OCI-LY1 (cell line): Measurements from ENCODE around the gene SPSB1.

Source experiments
- H2AFZ ChIP-seq: fragments of 200-600 bp; sonication (generic), shearing (Covaris generic); 2 replicates; pipeline ENCODE4 v1.6.0; 2014; ENCODE audit warnings: antibody characterized with exemption, mild to moderate bottlenecking, low read length
- H3F3A ChIP-seq: fragments of 200-600 bp; sonication (generic), shearing (Covaris generic); 2 replicates; pipeline ENCODE4 v1.6.0; 2014; ENCODE audit warnings: mild to moderate bottlenecking, antibody characterized with exemption, low read length, moderate library complexity; ENCODE audit not compliant: insufficient read depth
- H3K27ac ChIP-seq: fragments of 200-600 bp; sonication (generic); 2 replicates; pipeline ENCODE4 v1.5.1; 2014; ENCODE audit warnings: low read length, mixed run types, mild to moderate bottlenecking, low read depth; ENCODE audit not compliant: poor library complexity, severe bottlenecking
- H3K27me3 ChIP-seq: fragments of 200-600 bp; sonication (generic); 2 replicates; pipeline ENCODE4 v1.6.0; 2014; ENCODE audit warnings: antibody characterized with exemption, mild to moderate bottlenecking, low read length, moderate library complexity; ENCODE audit not compliant: insufficient read depth
- H3K36me3 ChIP-seq: fragments of 200-600 bp; sonication (generic); 2 replicates; pipeline ENCODE4 v1.6.1; 2014; ENCODE audit warnings: mild to moderate bottlenecking, antibody characterized with exemption, low read length, moderate library complexity, mixed read lengths; ENCODE audit not compliant: insufficient read depth
- H3K4me1 ChIP-seq: fragments of 200-600 bp; sonication (generic); 2 replicates; pipeline ENCODE4 v1.5.1; 2014; ENCODE audit warnings: mild to moderate bottlenecking, low read length, moderate library complexity; ENCODE audit not compliant: insufficient read depth, severe bottlenecking
- H3K4me2 ChIP-seq: fragments of 200-600 bp; sonication (generic), shearing (Covaris generic); 2 replicates; pipeline ENCODE4 v1.6.1; 2014; ENCODE audit warnings: low read length
- H3K4me3 ChIP-seq: fragments of 200-600 bp; sonication (generic); 2 replicates; pipeline ENCODE4 v1.5.1; 2014; ENCODE audit warnings: low read length, low read depth, mild to moderate bottlenecking, mixed read lengths; ENCODE audit not compliant: poor library complexity, severe bottlenecking
- H3K79me2 ChIP-seq: fragments of 200-600 bp; shearing (Covaris generic); 2 replicates; pipeline ENCODE4 v1.6.1; 2016; ENCODE audit warnings: mixed run types, low read length, mixed read lengths; ENCODE audit not compliant: insufficient read depth
- H3K9ac ChIP-seq: fragments of 200-600 bp; sonication (generic), shearing (Covaris generic); 2 replicates; pipeline ENCODE4 v1.6.1; 2014; ENCODE audit warnings: mild to moderate bottlenecking, low read length, mixed read lengths
- H3K9me2 ChIP-seq: fragments of 200-600 bp; sonication (generic), shearing (Covaris generic); 2 replicates; pipeline ENCODE4 v1.6.1; 2014; ENCODE audit warnings: low read depth, mild to moderate bottlenecking, low read length, mixed read lengths
- H3K9me3 ChIP-seq: fragments of 200-600 bp; shearing (Covaris generic); 2 replicates; pipeline ENCODE4 v1.6.1; 2014; ENCODE audit warnings: low read length, mixed read lengths
- H4K20me1 ChIP-seq: fragments of 200-600 bp; sonication (generic), shearing (Covaris generic); 2 replicates; pipeline ENCODE4 v1.6.0; 2016; ENCODE audit warnings: mild to moderate bottlenecking, low read length; ENCODE audit not compliant: insufficient read depth
- EZH2 ChIP-seq: fragments of 200-600 bp; sonication (generic), shearing (Covaris generic); IDR thresholded peaks from 2 replicates; pipeline ENCODE4 v1.8.0; 2017; ENCODE audit warnings: borderline replicate concordance, mixed run types, mild to moderate bottlenecking, antibody characterized with exemption, low read length, moderate library complexity, mixed read lengths
- TF ChIP-seq, protein P1 (sequence below): fragments of 200-600 bp; sonication (generic), shearing (Covaris generic); IDR thresholded peaks from 2 replicates; pipeline ENCODE4 v1.5.1; 2017; ENCODE audit warnings: mild to moderate bottlenecking, antibody characterized with exemption, low read length, moderate library complexity, mixed read lengths

Gene SPSB1

DNA sequence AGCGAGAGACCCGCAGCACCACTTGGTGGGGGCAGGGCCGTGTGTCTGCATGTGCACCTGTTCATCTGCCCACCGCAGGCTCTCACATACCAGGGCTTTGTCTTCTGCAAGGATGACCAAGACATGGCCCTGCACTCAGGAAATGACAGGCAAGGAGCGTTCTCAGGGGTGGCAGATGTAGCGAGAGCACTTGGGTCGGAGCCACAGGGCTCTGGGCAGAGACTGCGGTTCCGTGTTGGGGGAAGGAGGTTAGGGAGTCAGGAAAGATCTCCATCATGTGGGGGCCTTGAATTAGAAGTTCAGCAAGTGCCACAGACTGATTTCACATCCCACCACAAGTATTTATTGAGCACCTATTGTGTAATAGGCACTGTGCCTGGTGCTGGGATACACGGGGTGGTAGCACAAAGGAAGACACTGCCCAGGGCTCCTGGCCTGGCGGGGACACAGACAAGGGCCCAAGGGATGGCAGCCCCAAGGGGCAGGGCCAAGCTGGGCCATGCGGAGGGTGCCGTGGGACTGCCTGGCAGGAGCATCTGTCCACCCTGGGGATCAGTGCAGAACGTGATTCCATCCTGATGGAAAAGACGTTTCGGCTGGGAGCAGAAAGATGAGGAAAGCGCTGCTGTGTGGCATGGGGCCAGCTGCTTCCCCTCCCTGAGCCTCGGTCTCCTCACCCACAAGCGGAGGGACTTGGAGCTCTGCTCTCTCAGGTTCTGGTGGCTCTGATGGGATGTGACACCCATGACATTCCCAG, 11.4 kb upstream of the SPSB1 start:
- no peak overlapping the region for H3K27ac ChIP-seq

DNA sequence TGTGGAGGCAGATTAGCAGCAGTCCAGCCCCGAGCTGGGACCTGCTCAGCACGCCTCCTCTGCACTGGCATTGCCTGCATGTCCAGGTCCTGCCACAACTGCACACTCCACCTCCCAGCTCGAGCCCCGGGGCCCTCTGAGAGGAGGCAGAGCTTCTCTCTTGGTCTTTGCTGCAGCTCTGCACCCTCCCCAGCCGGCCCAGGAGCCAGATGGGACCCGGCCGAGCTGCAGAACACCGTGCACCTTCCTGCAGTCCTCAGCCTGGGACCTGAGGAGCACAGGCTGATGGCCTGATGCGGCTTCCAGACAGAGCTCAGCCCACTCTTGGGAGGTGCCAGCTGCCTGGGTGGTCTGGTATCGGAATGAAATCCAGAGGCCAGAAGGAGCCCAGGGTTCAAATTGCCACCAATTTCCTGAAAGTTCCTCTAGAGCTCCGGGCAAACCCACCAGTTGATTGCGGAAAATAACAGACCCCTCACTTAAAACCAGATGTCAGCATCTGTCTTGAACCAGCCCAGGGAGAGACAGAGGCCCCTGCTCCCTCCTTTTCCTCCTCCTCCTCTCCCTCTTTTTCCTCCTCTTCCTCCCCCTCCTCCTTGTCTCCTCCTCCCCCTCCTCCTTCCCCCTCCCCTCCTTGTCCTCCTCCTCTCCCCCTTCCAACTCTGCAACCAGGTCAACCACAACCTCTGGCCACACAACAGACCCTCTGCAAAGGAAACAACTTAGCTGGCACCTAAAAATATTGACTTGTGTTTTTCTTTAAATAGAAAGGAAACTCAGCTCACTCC, 10.6 kb upstream of the SPSB1 start:
- H3K4me2 ChIP-seq: no peak overlapping the region
- peaks cover 3% of the 10 kb centered on the region for H3K4me1 ChIP-seq
- no peaks in the 10 kb centered on the region for H3K79me2 ChIP-seq

More for the DNA sequence above, 11.4 kb upstream of the SPSB1 start:
- H3K4me2 ChIP-seq: no peak overlapping the region
- no peaks in the 10 kb centered on the region for H4K20me1 ChIP-seq
- peaks cover 3% of the 10 kb centered on the region for H3K4me1 ChIP-seq
- TF ChIP-seq, protein P1, sequence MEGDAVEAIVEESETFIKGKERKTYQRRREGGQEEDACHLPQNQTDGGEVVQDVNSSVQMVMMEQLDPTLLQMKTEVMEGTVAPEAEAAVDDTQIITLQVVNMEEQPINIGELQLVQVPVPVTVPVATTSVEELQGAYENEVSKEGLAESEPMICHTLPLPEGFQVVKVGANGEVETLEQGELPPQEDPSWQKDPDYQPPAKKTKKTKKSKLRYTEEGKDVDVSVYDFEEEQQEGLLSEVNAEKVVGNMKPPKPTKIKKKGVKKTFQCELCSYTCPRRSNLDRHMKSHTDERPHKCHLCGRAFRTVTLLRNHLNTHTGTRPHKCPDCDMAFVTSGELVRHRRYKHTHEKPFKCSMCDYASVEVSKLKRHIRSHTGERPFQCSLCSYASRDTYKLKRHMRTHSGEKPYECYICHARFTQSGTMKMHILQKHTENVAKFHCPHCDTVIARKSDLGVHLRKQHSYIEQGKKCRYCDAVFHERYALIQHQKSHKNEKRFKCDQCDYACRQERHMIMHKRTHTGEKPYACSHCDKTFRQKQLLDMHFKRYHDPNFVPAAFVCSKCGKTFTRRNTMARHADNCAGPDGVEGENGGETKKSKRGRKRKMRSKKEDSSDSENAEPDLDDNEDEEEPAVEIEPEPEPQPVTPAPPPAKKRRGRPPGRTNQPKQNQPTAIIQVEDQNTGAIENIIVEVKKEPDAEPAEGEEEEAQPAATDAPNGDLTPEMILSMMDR: no peak
- no peak for TF ChIP-seq EZH2
- H3K27me3 ChIP-seq: peaks cover 11% of the 10 kb centered on the region; the same call in 1 of the 2 replicates
- H3K79me2 ChIP-seq: no peaks in the 10 kb centered on the region
- H3K36me3 ChIP-seq: no peaks in the 10 kb centered on the region
- no peaks in the 10 kb centered on the region for H3K9me2 ChIP-seq
- H3K9ac ChIP-seq: no peak overlapping the region
- H3K9me3 ChIP-seq: no peaks in the 10 kb centered on the region
- no peak overlapping the region for H3K4me3 ChIP-seq
- H3F3A ChIP-seq: no peaks in the 10 kb centered on the region
- H2AFZ ChIP-seq: no peak overlapping the region

DNA sequence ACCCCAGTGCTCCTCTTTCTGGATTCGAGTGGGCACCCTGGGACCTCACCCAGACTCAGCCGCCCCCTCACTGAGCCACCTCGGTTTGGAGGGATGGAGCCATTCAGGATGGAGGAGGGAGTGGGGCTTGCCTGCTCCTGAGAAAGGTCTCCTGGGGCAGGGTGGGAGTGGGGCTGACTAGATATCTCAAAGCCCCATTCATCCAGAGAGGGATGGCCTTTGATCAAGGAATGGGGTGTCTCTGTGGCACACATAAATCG, 10.1 kb upstream of the SPSB1 start:
- Histone ChIP-seq H3K4me3 (no peak overlapping the region), H3K4me2 (no peak overlapping the region), H3K9me3 (no peaks in the 10 kb centered on the region), H2AFZ (no peak overlapping the region), H3K9ac (no peak overlapping the region), H3K27ac (no peak overlapping the region), H3K36me3 (no peaks in the 10 kb centered on the region), H4K20me1 (no peaks in the 10 kb centered on the region), H3K27me3 (peaks cover 7% of the 10 kb centered on the region; the same call in 1 of the 2 replicates), H3K79me2 (no peaks in the 10 kb centered on the region), H3K4me1 (peaks cover 3% of the 10 kb centered on the region), H3F3A (no peaks in the 10 kb centered on the region), H3K9me2 (no peaks in the 10 kb centered on the region)
- TF ChIP-seq EZH2: no peak
- TF ChIP-seq, protein P1: no peak

More for the DNA sequence above, 10.6 kb upstream of the SPSB1 start:
- no peaks in the 10 kb centered on the region for H3K9me3 ChIP-seq
- no peaks in the 10 kb centered on the region for H4K20me1 ChIP-seq
- no peaks in the 10 kb centered on the region for H3K36me3 ChIP-seq
- no peaks in the 10 kb centered on the region for H3F3A ChIP-seq
- H2AFZ ChIP-seq: no peak overlapping the region
- H3K27me3 ChIP-seq: peaks cover 7% of the 10 kb centered on the region; the same call in 1 of the 2 replicates
- H3K9me2 ChIP-seq: no peaks in the 10 kb centered on the region
- no peak overlapping the region for H3K27ac ChIP-seq
- H3K4me3 ChIP-seq: no peak overlapping the region
- no peak for TF ChIP-seq EZH2
- TF ChIP-seq, protein P1: no peak
- no peak overlapping the region for H3K9ac ChIP-seq
